Endothelial cell of umbilical vein (primary cell): ENCODE measurements around the gene PIK3AP1. TPM values are rescaled to one million over a fixed set of nuclear protein-coding genes. Genes with fewer than 3 reads are reported as not detected.

ENCODE experiments used
- BruUV-seq: library from RNA; stranded (reverse); fragments of 400-500 nt; replicated peaks from 2 replicates; lab custom pipeline; 2021; lab: Mats Ljungman, UMichigan
- CTCF ChIA-PET: fragments of 300-600, 350-600 bp; sonication (Branson Sonifier 250); formaldehyde crosslinking; loops from one replicate; lab custom pipeline; 2021; ENCODE audit warnings: antibody characterized with exemption, inconsistent platforms; lab: Charles Lee
- POLR2A ChIA-PET: fragments of 300-600, 350-600 bp; sonication (Branson Sonifier 250); formaldehyde crosslinking; loops from one replicate; lab custom pipeline; 2021; ENCODE audit warnings: antibody characterized with exemption, inconsistent platforms; lab: Charles Lee
- DNase-seq: peaks from one replicate; pipeline ENCODE4 v3.0.0-alpha.2; 2011; ENCODE audit warnings: low read depth, low spot score
- FAIRE-seq: peaks from 2 replicates; lab custom pipeline; 2011; peaks lifted over from hg19 to GRCh38; lab: Jason Lieb, UNC
- H2AFZ ChIP-seq: 2 replicates; pipeline ENCODE4 v1.6.0; 2012; ENCODE audit warnings: low read depth, low read length, control low read depth, inconsistent platforms
- H3K27ac ChIP-seq: 2 replicates; pipeline ENCODE4 v1.5.1; 2011; ENCODE audit warnings: low read depth, mild to moderate bottlenecking, control low read depth, low read length, moderate library complexity; ENCODE audit not compliant: insufficient read depth
- H3K27me3 ChIP-seq, 2 experiments: 2 replicates each; pipeline versions ENCODE4 v1.6.0 to v1.6.1; 2011; ENCODE audit warnings: low read length in 2 of 2, mixed read lengths in 1 of 2; ENCODE audit not compliant: control insufficient read depth in 2 of 2, insufficient read depth in 2 of 2
- H3K36me3 ChIP-seq, 2 experiments: 2 replicates in 1 of 2; 3 replicates in 1 of 2; pipeline ENCODE4 v1.5.1; 2011; ENCODE audit warnings: low read length in 2 of 2, mild to moderate bottlenecking in 1 of 2, moderate library complexity in 1 of 2; ENCODE audit not compliant: control insufficient read depth in 2 of 2, insufficient read depth in 2 of 2; ENCODE audit errors: extremely low read depth in 1 of 2
- H3K4me1 ChIP-seq: 3 replicates; pipeline ENCODE4 v1.5.1; 2011; ENCODE audit warnings: mild to moderate bottlenecking, low read length; ENCODE audit not compliant: control insufficient read depth, insufficient read depth; ENCODE audit errors: extremely low read depth
- H3K4me2 ChIP-seq: 2 replicates; pipeline ENCODE4 v1.6.1; 2011; ENCODE audit warnings: low read length, control low read depth, mixed read lengths; ENCODE audit not compliant: insufficient read depth
- H3K4me3 ChIP-seq, 3 experiments: fragments of 200-600 bp in 1 of 3; sonication (generic), shearing (Covaris generic) in 1 of 3; replicated peaks in 1 of 3; 2 replicates each; pipeline ENCODE4 v1.5.1; 2011 to 2016; ENCODE audit warnings: control low read depth in 3 of 3, low read length in 3 of 3, mild to moderate bottlenecking in 2 of 3, inconsistent platforms in 1 of 3, low read depth in 1 of 3, moderate library complexity in 1 of 3; ENCODE audit not compliant: insufficient read depth in 1 of 3
- H3K79me2 ChIP-seq: 2 replicates; pipeline ENCODE4 v1.6.0; 2012; ENCODE audit warnings: low read length, inconsistent platforms; ENCODE audit not compliant: control insufficient read depth, insufficient read depth
- H3K9ac ChIP-seq: replicated peaks from 2 replicates; pipeline ENCODE3; 2011; ENCODE audit warnings: low read length, control low read depth; ENCODE audit not compliant: insufficient read depth; ENCODE audit errors: extremely low read depth
- H3K9me1 ChIP-seq: replicated peaks from 3 replicates; pipeline ENCODE4 v1.6.0; 2011; ENCODE audit warnings: mild to moderate bottlenecking, low read length; ENCODE audit not compliant: control insufficient read depth, insufficient read depth; ENCODE audit errors: extremely low read depth
- H3K9me3 ChIP-seq: replicated peaks from 2 replicates; pipeline ENCODE4 v1.5.1; 2012; ENCODE audit warnings: low read length, inconsistent platforms; ENCODE audit not compliant: control insufficient read depth, insufficient read depth
- H4K20me1 ChIP-seq: replicated peaks from 2 replicates; pipeline ENCODE3; 2011; ENCODE audit warnings: mild to moderate bottlenecking, low read length; ENCODE audit not compliant: control insufficient read depth, insufficient read depth; ENCODE audit errors: extremely low read depth
- EZH2 ChIP-seq: IDR thresholded peaks from 2 replicates; pipeline ENCODE4 v1.6.1; 2012; ENCODE audit warnings: borderline replicate concordance, low read depth, mild to moderate bottlenecking, moderate library complexity, low read length, inconsistent platforms; ENCODE audit not compliant: severe bottlenecking
- FOS ChIP-seq: IDR thresholded peaks from 2 replicates; pipeline ENCODE4 v1.6.1; 2011; ENCODE audit warnings: mild to moderate bottlenecking, low read length, moderate library complexity, borderline replicate concordance; ENCODE audit not compliant: insufficient read depth
- JUN ChIP-seq: IDR thresholded peaks from 2 replicates; pipeline ENCODE4 v1.6.1; 2011; ENCODE audit warnings: borderline replicate concordance, low read depth; ENCODE audit not compliant: insufficient read length, insufficient read depth
- POLR2AphosphoS5 ChIP-seq: IDR thresholded peaks from 2 replicates; pipeline ENCODE4 v1.6.1; 2012; ENCODE audit warnings: low read depth, mild to moderate bottlenecking, control low read depth, low read length, moderate library complexity; ENCODE audit not compliant: insufficient read depth
- dilution Hi-C: fragments of 300-500 bp; cut with MboI; formaldehyde crosslinking; loops from one replicate; pipeline ENCODE4 v1.15.0; 2019; ENCODE audit warnings: low sequenced_read_pairs; ENCODE audit not compliant: extremely low pct_ligation_motif_present
- intact Hi-C: fragments of 100-400 bp; cut with micrococcal nuclease; formaldehyde crosslinking; loops from one replicate; pipeline ENCODE4 v1.10.0; 2022
- polyA plus RNA-seq, 4 experiments: library from polyadenylated mRNA; depleted of rRNA in 3 of 4; stranded (reverse) in 3 of 4; unstranded in 1 of 4; fragments of >200 nt; gene quantifications; 2 replicates each; pipeline versions ENCODE4 v1.2.1 to v1.2.3, GENCODE V29; 2011 to 2012; ENCODE audit warnings: missing spikeins in 1 of 4
- total RNA-seq: library from RNA; stranded (reverse); gene quantifications from 2 replicates; pipeline ENCODE4 v1.2.3, GENCODE V29; 2021
- TF ChIP-seq, protein P1 (sequence below), 2 donors: IDR thresholded peaks; 1 replicate in 1 of 2; 2 replicates in 1 of 2; pipeline ENCODE4 v1.5.1; 2011; ENCODE audit warnings: low read length in 2 of 2, mild to moderate bottlenecking in 2 of 2, moderate library complexity in 2 of 2, control low read depth in 1 of 2, inconsistent platforms in 1 of 2, low read depth in 1 of 2; ENCODE audit not compliant: insufficient read depth in 1 of 2; ENCODE audit errors: extremely low read depth in 1 of 2
- TF ChIP-seq, protein P2 (sequence below): IDR thresholded peaks from 2 replicates; pipeline ENCODE4 v1.6.1; 2011; ENCODE audit not compliant: insufficient read depth, insufficient read length

Gene PIK3AP1
- total and polyA plus RNA-seq, 2 donors (not counting 3 experiments of a cell fraction or from before 2014, with no cell fraction given), result 0.04 TPM; not detected in 1

DNA sequence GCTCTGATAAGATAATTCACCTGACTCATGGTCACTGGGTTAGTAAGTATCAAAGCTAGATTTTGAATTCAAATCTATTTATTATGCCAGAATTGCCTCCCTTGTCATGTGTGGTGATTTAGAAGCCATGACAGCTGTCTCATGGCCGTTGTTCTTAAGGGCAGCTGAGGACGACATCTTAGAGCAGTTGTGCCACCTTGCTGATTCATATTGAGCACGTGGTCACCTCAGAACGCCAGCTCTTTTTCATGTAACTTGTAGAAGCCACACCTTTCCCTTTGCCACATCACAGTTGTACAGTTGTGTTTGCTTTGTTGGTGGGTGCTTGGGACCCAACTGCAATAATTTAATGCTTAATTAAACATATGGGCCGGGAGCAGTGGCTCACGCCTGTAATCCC, 4.3 kb upstream of the PIK3AP1 start:
- ChIA-PET CTCF (no interaction called here), POLR2A (no interaction called here)
- Histone ChIP-seq H3K9ac (no peak overlapping the region), H4K20me1 (no peaks in the 10 kb centered on the region), H3K36me3 (no peaks in the 10 kb centered on the region), H3K4me1 (peaks cover 6% of the 10 kb centered on the region), H3K9me3 (no peaks in the 10 kb centered on the region), H3K9me1 (no peaks in the 10 kb centered on the region), H3K4me2 (no peak overlapping the region), H2AFZ (no peak overlapping the region), H3K27me3 (peaks cover 12% of the 10 kb centered on the region in 2 experiments), H3K79me2 (no peaks in the 10 kb centered on the region), H3K27ac (no peak overlapping the region), H3K4me3 (no peak overlapping the region)
- no peak for DNase-seq
- FAIRE-seq, result no peak
- BruUV-seq, result no TSS peak
- no peak for TF ChIP-seq POLR2AphosphoS5
- TF ChIP-seq EZH2, result no peak
- no peak for TF ChIP-seq FOS
- no peak for TF ChIP-seq JUN
- TF ChIP-seq, protein P1, sequence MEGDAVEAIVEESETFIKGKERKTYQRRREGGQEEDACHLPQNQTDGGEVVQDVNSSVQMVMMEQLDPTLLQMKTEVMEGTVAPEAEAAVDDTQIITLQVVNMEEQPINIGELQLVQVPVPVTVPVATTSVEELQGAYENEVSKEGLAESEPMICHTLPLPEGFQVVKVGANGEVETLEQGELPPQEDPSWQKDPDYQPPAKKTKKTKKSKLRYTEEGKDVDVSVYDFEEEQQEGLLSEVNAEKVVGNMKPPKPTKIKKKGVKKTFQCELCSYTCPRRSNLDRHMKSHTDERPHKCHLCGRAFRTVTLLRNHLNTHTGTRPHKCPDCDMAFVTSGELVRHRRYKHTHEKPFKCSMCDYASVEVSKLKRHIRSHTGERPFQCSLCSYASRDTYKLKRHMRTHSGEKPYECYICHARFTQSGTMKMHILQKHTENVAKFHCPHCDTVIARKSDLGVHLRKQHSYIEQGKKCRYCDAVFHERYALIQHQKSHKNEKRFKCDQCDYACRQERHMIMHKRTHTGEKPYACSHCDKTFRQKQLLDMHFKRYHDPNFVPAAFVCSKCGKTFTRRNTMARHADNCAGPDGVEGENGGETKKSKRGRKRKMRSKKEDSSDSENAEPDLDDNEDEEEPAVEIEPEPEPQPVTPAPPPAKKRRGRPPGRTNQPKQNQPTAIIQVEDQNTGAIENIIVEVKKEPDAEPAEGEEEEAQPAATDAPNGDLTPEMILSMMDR (IDR thresholded peaks at IDR 0.05; ENCODE audit: extremely low read depth in 1 of 2, insufficient read depth in 1 of 2, low read depth in 1 of 2, low read length in 2 of 2), result no peak
- TF ChIP-seq, protein P2, sequence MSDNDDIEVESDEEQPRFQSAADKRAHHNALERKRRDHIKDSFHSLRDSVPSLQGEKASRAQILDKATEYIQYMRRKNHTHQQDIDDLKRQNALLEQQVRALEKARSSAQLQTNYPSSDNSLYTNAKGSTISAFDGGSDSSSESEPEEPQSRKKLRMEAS, result no peak
- intact Hi-C loops (no loop called here), dilution Hi-C loops (no loop called here)
